ENCODE measurements around the gene DNAH3. TPM values are rescaled to one million over a fixed set of nuclear protein-coding genes. Genes with fewer than 3 reads are reported as not detected.

DNAH3 gene
- total RNA-seq, 1 experiment from 2014 or later = 0.24 TPM

DNA sequence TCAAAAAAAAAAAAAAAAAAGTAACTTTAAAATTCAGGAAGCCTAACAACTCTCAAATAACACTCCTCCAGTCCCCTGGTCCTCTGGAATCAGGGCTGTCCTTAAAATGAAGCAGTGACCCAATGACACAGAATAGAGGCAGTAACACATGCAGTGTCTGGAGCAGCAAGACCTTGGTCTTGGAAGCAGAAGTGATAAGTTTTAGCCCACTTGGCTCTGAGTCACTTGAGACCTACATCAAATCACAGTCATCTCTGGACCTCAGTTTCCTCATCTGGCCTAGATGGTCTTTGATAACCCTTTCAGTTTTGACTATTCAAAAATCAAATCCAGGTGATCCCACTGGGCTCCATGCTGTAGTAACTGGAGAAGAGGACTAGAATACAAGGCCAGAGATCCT, 211.0 kb downstream of the DNAH3 start:
- Histone ChIP-seq H2BK5ac (ENCODE audit: insufficient read length, low read length) (no peak overlapping the region), H3K27me3 (ENCODE audit: insufficient read depth, low read length) (no peaks in the 10 kb centered on the region), H4K8ac (replicated peaks; ENCODE audit: insufficient read length, low read depth, low read length) (no peak overlapping the region), H3K79me2 (ENCODE audit: insufficient read depth, low read length) (no peaks in the 10 kb centered on the region), H4K5ac (ENCODE audit: insufficient read length, low read depth, low read length) (no peak overlapping the region), H4K20me1 (ENCODE audit: control insufficient read depth, insufficient read depth, insufficient read length) (no peaks in the 10 kb centered on the region), H3K23ac (ENCODE audit: insufficient read length, low read depth, low read length) (no peak overlapping the region), H3K79me1 (ENCODE audit: insufficient read depth, low read depth, low read length, poor library complexity, severe bottlenecking) (no peaks in the 10 kb centered on the region), H3K18ac (ENCODE audit: insufficient read length, low read depth, low read length) (no peak overlapping the region), H2AFZ (ENCODE audit: low read length) (no peak overlapping the region), H2AK5ac (ENCODE audit: insufficient read length, low read length) (no peak overlapping the region), H3K14ac (ENCODE audit: insufficient read depth, low read length) (no peak overlapping the region), H3K56ac (ENCODE audit: insufficient read length, low read depth, low read length) (no peak overlapping the region), H4K91ac (ENCODE audit: insufficient read length, low read depth, low read length) (no peak overlapping the region), H3T11ph (ENCODE audit: low read length) (no peak overlapping the region), H2BK120ac (ENCODE audit: low read depth, low read length, poor library complexity, severe bottlenecking) (no peak overlapping the region), H3K4me2 (ENCODE audit: insufficient read depth, insufficient read length, low read length) (no peak overlapping the region), H2BK12ac (ENCODE audit: insufficient read length, low read depth, low read length) (no peak overlapping the region), H2BK15ac (ENCODE audit: low read depth, low read length) (no peak overlapping the region), H3K4me1 (ENCODE audit: insufficient read depth, low read length) (no peaks in the 10 kb centered on the region), H3K4ac (ENCODE audit: low read depth, low read length) (no peak overlapping the region), H3K27ac (ENCODE audit: insufficient read length, low read depth, low read length) (no peak overlapping the region), H3K9ac (ENCODE audit: extremely low read depth, insufficient read length, low read length) (no peak overlapping the region), H3K9me3 (ENCODE audit: control insufficient read depth, low read depth, low read length) (no peaks in the 10 kb centered on the region), H2BK20ac (ENCODE audit: low read depth, low read length, poor library complexity, severe bottlenecking) (no peak overlapping the region), H3K23me2 (ENCODE audit: insufficient read length, low read depth, low read length, poor library complexity, severe bottlenecking) (no peaks in the 10 kb centered on the region)
- Mint-ChIP-seq H3K27ac (no peak overlapping the region), H3K4me1 (peaks cover 0 to 6% of the 10 kb centered on the region in 2 experiments; a peak in 1 of 4 replicates), H3K4me3 (no peak overlapping the region), H3K36me3 (ENCODE audit: insufficient read depth in 1 of 3, low read depth in 3 of 3) (no peaks in the 10 kb centered on the region), H3K9me3 (no peaks in the 10 kb centered on the region), H3K27me3 (ENCODE audit: low read depth) (peaks cover 3% of the 10 kb centered on the region; the same call in 1 of the 2 replicates)
- no peak for DNase-seq
- TF ChIP-seq, protein P1, sequence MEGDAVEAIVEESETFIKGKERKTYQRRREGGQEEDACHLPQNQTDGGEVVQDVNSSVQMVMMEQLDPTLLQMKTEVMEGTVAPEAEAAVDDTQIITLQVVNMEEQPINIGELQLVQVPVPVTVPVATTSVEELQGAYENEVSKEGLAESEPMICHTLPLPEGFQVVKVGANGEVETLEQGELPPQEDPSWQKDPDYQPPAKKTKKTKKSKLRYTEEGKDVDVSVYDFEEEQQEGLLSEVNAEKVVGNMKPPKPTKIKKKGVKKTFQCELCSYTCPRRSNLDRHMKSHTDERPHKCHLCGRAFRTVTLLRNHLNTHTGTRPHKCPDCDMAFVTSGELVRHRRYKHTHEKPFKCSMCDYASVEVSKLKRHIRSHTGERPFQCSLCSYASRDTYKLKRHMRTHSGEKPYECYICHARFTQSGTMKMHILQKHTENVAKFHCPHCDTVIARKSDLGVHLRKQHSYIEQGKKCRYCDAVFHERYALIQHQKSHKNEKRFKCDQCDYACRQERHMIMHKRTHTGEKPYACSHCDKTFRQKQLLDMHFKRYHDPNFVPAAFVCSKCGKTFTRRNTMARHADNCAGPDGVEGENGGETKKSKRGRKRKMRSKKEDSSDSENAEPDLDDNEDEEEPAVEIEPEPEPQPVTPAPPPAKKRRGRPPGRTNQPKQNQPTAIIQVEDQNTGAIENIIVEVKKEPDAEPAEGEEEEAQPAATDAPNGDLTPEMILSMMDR (conservative IDR thresholded peaks at IDR 0.05) = no peak

Measured in H9 (cell line).